SH-SY5Y (cell line): ENCODE results near the gene PLAC1.

Experiments
- GATA2 ChIP-seq: IDR thresholded peaks from 2 replicates; pipeline ENCODE4 v1.6.1; 2011; ENCODE audit warnings: mild to moderate bottlenecking, low read depth, low read length
- GATA3 ChIP-seq: IDR thresholded peaks from 2 replicates; pipeline ENCODE4 v1.6.1; 2011; ENCODE audit warnings: low read depth, mild to moderate bottlenecking, low read length, moderate library complexity

PLAC1 gene

DNA sequence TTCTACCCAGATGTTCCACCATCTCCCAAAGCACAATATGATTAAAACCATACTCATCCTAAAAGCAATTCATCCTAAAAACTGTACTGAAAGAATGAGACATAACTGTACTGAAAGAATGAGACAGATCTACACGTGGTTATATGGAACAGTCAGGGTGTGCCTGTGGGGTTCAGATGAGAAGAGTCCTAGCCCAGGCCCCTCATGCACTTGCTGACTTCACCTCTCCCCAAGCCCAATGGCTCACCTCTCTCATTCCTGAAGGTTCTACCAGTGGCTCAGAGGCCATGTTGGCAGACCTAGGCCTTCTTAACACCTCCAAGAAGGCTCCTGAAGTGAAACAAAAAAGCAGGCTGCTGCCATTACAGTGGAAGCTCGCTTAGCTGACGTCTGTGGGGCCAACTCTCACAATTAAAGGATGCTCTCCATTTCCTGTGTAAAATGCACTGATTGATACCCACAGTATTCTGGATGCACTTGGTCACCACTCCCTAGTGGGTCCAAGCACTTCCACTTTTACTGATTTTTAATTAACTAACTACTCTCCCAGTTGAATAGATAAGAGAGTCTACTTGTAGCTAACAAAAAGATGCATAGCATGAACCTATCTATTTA is 3.8 kb downstream of the PLAC1 start:
- TF ChIP-seq GATA3, result no peak

DNA sequence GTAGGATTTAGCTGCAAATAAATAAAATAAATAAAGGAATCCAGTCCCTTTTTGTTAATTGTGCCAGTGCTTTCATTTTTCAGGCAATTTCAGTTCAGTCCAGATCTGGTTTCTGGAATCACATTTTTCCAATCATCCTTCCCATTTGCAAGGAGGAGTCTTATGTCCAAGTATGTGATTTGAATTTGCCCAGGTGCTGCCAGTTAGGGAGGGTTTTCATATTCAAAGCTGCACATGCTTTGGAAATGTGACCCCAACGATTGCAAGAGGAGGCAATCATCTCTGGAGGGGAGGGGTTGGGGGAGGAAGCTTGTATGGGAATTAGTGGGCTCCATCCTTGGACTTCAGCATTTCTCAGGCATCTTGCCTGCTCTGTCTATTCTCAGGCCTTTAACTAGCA is 4.4 kb downstream of the PLAC1 start:
- TF ChIP-seq GATA3 (no peak), GATA2 (no peak)

DNA sequence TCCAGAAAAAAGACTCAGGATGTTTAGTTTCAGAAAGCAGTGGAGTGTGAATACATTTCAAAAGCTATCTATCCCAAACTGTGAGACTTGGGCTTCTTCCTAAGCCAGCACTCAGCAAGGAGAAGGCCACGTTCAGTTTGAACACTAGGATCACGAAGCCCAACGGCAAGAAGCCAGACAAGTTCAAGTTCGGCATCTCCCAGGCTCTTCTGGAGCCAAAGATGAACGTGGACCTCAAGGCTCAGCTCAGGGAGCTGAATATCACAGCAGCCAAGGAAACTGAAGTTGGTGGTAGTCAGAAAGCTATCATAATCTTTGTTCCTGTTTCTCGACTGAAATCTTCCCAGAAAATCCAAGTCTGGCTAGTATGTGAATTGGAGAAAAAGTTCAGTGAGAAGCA is 7.6 kb downstream of the PLAC1 start:
- TF ChIP-seq GATA2 (no peak), GATA3 (no peak)

DNA sequence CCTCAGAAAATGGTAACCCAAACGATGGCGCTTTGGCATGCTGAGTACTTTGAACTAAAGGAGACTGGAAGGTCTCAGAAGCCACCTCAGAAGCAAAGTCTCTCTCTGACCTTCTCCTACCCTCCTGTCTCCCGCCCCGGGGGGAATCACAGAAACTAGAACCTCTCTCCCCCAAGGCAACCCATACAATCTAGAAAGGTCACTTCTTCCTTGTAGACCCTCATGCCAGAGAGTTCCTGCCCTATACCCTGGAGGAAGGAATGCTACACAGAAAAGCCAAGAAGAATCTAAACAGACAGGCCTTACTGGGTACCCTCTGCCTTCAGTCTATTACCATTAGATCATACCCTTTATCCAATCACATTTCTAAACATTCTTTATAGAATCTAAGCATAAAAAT is 8.5 kb downstream of the PLAC1 start:
- no peak for TF ChIP-seq GATA2

DNA sequence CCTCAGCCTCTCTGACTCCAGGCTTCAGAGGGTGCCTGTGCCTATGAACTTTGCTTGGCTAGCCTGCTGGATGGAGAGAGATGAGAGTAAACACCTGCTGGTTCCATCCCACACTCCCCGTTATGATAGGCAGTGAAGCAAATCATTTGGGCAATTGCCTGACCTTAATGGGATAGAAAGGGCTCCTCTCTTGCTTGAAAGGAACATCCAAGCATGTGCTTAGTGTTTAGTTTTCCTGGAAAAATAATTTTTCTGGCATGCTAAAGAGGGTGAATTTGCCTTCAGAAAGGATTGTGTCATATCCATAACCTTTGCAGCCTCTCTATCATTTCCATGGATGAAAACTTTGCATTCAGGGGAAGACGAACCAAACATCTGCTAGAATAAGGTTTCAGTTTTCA is 10.8 kb downstream of the PLAC1 start:
- TF ChIP-seq GATA3 (no peak), GATA2 (no peak)

DNA sequence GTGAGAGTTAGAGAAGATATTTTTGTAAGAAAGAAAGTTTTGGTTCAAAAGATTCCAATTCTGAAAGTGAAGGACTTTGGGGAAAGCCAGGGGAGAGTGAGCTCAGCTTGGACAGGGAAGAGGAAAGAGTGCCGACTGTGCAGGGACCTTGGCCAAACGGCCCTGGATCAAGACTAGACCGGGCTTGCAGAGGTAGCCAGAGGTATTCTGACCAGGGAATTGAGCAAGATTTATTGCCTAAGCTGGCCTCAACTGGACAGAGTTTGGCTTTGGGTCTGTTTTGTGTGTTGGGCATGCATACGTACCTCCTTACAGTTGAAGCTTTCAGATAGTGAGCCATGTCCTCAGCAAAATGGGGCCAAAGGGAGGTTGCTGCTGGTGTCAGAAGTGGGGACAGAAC is 11.6 kb downstream of the PLAC1 start:
- TF ChIP-seq GATA3 (no peak), GATA2 (no peak)

DNA sequence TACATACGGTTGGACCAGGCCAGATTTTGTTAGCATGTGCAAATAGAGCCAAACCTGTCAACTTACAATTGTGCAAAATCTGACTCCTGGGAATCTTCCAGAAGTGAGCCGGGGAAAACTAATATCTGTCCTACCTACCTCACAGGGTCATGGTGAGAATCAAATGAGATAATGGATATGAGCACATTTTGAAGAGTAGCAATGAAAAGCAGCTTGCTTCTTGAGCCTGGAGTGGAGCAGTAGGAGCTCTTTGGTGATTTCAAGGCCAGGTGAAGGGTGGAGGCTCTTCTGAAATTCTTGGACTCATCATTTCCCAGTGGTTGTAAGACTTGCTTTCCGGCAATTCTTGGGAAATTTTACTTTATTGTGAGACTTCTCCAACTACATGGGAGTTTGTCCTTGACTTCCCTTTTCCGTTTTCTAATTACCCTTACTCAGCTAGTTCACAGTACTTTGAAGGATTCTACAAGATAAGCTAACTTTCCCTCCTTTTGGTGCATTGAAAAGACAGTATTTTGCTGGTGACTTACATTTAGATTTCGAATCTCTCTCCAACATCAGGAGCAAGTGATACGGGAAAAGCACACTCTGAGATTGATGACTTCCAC is 12.2 kb downstream of the PLAC1 start:
- TF ChIP-seq GATA2 (no peak), GATA3 (no peak)

DNA sequence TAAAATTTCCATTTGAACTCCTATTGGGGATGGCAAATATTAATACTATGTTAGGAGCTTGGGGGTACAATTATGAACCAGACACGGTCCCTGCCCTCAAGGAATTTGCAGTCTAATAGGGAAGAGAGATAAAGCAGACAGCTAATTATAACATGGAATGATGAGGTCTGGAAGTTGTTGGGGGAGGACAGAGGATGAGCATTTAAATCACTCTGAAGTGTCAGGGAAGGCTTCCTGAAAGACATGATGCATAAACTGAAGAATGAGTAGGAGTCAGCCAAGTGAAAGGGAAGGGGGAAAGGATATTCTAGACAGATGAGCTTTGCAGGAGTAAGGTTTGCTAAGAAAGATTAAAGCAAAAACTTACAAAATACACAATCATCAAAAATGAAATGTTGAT is 15.9 kb downstream of the PLAC1 start:
- TF ChIP-seq GATA3 (no peak), GATA2 (no peak)

DNA sequence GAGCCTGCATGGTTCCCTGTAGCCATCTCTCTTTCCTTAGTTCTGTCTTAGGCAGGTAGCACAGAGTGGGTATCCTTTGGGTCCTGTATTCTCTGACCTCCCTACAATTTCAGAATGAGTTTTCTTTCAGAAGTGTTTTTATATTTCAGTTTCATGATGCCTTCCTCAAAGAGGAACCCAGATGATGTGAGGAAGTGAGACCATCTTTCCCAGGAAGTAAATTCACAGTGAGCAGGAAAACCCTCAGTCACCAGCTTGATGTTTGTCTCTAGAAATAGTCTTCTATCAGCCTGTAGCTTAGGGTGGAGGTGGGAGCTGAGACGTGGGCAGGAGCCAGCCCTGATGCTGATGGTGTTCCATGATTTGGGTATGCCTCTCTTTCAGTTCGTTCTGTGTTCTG is 16.9 kb downstream of the PLAC1 start:
- no peak for TF ChIP-seq GATA3
- no peak for TF ChIP-seq GATA2

DNA sequence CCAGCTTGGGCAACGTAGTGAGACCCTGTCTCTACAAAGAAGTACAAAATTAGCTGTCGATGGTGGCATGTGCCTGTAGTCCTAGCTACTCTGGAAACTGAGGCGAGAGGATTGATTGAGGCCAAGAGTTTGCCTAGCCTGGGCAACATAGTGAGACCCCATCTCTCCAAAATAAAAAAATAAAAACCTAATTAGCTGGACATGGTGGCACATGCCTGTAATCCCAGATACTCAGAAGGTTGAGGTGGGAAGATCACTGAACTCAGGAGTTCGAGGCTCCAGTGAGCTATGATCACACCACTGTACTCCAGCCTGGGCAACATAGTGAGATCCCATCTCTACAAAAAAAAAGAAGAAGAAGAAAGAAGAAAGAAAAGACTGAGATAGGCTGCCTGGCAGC is 17.4 kb downstream of the PLAC1 start:
- TF ChIP-seq GATA2, result no peak
- TF ChIP-seq GATA3, result no peak

DNA sequence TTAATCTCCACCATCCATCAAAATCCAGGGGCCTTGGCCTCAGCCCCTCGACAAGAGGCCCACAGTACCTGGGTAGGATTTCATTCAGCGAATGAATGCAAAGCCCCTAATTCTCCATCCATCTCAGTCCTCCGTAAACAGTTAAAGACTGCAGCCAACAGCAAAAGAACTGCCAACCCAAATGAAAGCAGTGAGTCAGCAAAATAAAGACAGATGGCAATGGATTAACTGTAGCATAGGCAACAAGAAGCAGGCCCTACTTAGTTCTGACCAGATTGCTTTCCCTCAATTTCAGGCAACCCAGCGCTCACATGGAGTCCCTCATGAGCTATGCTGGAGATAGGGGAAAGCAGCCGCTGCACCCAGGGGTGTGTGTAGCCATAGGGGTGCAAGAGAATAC is 21.4 kb downstream of the PLAC1 start:
- TF ChIP-seq GATA2 (no peak), GATA3 (no peak)

DNA sequence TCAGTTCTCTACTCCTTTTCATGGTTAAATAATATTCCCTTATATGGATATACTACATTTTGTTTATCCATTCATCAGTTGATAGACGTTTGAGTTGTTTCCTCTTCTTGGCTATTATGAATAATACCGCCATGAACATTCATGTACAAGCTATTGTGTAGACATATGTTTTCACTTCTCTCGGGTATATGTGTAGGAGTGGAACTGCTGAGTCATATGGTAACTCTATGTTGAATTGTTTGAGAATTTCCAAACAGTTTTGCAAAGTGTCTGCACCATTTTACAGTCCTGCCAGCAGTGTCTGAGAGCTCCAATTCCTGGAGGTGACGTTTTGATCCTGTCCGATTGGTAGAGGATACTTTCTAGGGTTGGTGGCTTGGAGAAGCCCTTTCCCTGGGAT is 23.6 kb downstream of the PLAC1 start:
- TF ChIP-seq GATA2 (no peak), GATA3 (no peak)

DNA sequence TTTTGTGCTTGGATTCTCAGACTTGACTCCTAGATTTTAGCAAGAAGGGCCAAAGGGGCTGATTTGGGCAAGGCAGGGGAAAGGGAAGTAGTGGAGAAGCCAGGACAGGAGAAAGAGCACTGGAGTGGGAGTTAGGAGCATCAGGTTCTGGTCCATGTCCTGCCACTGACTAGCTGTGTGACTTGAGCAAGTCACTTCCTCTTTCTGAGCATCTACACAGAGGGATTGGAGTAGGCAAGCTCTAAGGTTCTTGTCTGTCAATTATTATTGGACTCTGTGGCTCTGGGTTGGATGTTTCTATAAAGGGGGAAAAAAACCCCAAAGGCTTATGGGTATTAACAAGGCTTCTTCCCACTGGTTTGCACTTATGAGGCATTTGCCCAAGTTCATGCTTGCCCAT is 24.4 kb downstream of the PLAC1 start:
- TF ChIP-seq GATA2, result no peak
- no peak for TF ChIP-seq GATA3

DNA sequence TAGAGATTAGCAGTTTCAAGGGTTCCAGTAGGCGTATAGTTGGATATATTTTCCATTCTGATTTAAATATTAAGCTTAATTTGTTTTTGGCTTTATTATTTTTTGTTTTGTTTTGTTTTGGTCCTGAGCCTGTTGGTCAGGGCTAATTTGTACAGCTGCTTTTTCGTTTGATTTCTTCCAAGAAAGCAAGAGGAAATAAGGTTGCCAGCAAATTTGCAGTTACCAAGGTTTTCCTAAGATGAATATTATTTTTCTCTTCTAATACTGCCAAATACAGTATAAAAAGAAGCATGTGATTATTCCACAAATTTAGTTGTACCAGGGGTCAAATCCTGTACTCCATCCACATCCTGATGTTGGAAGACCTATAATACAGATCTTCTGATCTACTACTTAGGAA is 24.9 kb downstream of the PLAC1 start:
- TF ChIP-seq GATA2, result no peak
- no peak for TF ChIP-seq GATA3

DNA sequence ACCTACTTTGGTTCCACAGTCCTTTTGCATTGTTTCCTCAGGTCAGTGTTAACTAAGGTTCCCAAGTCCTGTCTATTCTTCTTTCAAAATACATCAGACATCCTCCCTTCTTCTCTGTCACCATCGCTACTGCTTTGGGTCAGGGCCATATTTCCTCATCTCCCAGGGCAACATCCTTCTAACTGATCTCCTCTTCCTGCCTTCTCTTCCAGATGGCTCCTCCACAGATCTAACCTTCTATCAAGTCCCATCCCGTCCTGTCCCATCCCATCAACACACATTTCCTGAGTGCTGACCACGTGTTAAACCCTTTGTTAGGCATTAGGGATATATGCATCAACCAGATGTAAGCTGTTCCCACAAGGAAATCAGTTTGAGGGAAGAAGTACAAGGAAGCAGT is 25.9 kb downstream of the PLAC1 start:
- TF ChIP-seq GATA2 (no peak), GATA3 (no peak)

DNA sequence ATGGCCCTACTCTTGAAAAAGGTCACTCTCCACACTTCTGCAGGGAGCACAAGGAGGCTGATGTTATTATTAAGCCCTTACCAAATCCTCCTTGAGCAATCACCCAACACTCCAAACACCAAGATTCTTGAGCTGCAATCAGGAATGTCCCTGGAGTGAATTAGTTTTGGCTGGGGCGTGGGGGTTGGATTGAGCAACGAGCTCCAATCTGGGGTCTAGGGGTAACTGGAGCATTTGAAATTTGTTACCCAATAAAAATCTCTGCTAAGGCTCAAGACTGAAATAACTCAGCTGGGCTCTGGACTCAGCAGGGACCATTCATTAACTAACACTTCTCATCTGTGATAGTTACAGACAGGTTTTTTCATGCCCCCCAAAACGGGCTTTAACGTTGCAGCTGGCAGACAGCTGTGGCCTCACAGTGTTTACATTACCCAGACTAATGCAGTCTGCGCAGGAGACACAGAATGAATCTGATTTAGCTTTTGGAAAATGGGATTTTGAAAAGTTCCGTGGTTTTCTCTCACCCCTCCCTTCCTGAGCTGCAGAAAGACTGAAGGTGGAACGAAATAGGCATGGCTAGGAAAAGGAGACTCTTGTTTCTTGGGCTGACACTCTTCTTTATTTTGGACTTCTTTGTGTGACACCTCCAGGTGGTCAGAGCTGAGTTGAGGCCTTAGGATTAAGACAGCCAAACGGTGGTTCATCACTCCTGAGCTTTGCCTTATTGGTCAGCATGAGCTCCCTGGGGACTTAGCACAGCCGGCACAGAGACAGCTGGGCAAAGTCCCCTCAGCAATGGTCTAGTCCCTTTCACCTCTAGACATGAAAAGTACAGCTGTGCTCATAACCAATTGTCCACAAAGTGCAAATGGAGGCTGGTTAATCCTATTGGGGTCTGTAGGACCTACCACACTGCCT is 26.6 kb downstream of the PLAC1 start:
- no peak for TF ChIP-seq GATA2
- TF ChIP-seq GATA3, result no peak
